Globus pallidus (tissue), 1 donor: Measurements from ENCODE around the gene PLPP4.

Experiments
- DNase-seq: peaks from one replicate; pipeline ENCODE4 v3.0.0-alpha.2; 2015; ENCODE audit warnings: low spot score

Gene PLPP4

DNA sequence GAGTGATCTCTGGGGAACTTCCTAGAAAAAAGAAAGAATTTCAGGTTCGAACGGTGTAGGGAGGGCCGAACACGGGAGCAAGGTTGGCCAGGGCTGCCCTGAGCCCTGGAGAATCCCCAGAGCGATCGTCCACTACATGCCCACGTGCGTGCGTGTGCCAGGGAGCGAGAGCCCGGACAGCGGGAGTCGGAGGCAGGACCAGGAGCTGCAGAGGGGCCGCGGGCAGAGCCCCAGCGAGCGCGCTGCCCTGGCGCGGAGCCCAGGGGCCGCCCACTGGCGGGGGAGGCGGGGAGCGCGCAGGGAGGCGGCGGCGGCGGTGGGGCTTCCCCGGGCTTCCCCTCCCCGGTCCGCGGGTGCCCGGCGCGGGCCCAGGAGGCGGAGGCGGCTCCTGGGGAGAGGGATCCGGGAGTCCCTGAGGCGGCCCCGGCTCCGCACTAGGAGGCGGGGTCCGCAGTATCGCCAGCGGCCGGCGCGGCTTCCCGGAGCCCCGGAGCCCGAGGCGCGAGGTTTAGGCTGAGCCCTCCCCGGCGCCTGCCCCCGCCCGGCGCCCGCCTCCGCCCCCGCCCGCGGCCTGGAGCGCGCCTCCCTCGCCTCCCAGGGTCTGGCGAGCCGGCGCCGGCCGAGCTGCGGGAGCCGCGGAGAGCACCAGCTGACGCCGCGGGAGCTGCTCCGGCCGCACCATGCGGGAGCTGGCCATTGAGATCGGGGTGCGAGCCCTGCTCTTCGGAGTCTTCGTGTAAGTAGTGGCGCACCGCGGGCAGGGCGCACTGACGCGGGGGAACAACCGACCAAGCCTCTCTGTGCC lies at the start of gene PLPP4:
TSS of gene PLPP4 (plus strand) at position 602 of the 805 bp plus-strand sequence. CDS start at position 681, 79 bp downstream.
- peak; percentile 46 for DNase-seq

DNA sequence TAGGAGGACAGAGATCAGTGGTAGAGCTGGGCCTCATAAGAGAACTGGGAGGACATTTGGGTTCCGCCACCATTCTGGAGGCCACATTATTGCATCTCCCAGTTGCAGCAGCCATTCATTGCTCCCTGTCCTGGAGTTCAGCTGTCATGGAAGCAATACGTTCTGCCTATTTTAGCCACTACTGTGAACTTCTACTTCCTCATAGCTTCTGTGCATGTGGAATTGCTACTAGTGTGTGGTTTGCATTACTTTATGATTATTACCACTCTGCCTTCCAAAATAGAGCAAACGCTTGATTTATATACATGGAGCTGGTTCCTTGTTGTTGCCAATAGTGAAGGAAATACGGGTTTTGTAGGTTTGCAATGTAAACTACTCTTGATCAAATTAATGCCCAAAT lies 47.2 kb upstream of the PLPP4 start:
- no peak for DNase-seq

DNA sequence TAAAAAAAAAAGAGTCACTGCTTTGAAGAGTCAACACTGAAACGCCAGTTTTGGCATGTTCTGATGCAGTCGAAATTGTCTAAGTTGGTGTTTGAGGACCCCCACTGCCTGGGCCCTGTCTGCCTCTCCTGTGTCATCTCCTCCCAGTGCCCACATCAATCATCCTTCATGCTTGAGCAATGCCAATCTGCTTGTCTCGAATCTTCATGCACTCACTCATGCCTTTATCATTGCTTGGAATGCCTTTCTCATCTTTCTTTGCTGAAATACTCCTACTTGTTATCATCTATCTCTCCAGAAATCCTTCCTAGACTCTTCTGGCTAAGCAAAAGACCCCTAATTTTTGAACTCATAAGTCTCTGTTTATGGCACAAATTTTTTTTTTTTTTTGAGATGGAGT lies 42.1 kb upstream of the PLPP4 start:
- DNase-seq: no peak

DNA sequence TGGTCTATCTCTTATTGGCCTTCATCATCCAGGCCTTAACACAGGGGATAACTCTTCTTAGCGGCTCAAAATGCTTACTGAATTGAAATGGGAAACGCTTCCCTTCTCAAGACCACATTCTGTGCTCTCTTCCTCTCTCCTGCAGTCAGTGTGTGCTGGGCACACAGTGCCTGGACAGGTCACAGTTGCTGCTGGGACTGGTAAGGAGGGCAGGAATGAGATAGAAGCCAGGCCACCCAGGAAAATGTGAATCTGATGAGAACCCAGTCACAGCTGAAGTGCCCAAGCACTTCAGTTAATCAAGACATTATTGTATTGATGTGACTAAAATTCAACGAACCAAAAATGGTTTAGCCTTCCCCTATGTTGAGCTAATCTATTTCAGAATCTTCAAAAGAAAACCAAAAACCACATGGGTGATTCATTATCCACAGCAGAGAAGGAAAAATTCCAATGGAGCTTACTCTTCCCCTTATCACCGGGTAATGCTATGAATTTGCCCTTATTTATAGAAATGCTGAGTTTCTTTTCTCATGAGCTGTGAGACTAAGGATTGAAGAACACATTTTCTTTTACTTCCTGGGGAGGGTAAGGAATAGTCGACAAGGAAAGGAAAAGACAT lies 41.2 kb upstream of the PLPP4 start:
- no peak for DNase-seq

GRCh38 chr10:120420421-120420820 lies 36.6 kb upstream of the PLPP4 start:
- DNase-seq: no peak

GRCh38 chr10:120421250-120421649 lies 35.8 kb upstream of the PLPP4 start:
- no peak for DNase-seq

GRCh38 chr10:120422457-120422856 lies 34.6 kb upstream of the PLPP4 start:
- DNase-seq: no peak

GRCh38 chr10:120423431-120424197 lies 33.4 kb upstream of the PLPP4 start:
- peak; percentile 25 for DNase-seq

- DNase-seq: no peak
Measured at GRCh38 chr10:120424198-120424464, 32.9 kb upstream of the PLPP4 start.

GRCh38 chr10:120426306-120426705 lies 30.7 kb upstream of the PLPP4 start:
- no peak for DNase-seq

- DNase-seq: no peak
Measured at GRCh38 chr10:120428754-120429153, 28.3 kb upstream of the PLPP4 start.

DNA sequence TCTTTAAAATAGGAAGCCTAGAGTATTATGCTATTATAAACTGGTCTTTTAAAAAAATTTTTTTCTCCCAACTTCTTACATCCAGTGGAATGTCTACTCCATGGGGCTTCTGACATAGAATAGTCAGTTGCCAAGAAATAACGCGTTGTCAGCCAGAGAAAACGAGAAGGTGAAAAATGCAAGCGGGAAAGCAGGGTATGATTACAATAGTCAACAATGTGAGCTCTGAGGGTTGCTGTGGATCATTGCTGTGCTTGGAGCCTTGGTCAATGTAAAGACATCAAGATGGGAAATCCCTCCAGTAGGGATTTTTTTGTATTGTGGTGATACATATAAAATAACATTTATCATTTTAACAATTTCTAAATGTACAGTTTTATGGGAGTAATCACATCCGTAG lies 27.6 kb upstream of the PLPP4 start:
- no peak for DNase-seq

DNA sequence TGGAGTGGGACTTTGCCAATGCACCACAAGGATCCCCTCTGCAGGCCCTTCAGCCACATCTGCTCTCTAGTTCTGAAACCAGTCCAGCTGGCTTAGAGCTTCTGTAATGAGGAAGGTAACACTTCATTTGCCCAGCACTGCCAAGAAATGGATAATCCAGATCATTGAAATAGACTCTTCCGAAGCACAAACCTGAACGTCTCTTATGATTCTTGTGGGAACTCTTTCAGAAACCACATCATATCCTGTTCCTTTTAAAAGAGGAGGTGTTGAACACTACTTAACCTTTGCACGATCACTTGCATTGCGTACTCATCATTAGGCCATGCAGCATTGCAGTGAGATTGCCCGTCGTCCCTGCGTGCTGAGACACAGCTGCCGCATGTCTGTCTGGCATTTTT lies 25.8 kb upstream of the PLPP4 start:
- DNase-seq: no peak

DNA sequence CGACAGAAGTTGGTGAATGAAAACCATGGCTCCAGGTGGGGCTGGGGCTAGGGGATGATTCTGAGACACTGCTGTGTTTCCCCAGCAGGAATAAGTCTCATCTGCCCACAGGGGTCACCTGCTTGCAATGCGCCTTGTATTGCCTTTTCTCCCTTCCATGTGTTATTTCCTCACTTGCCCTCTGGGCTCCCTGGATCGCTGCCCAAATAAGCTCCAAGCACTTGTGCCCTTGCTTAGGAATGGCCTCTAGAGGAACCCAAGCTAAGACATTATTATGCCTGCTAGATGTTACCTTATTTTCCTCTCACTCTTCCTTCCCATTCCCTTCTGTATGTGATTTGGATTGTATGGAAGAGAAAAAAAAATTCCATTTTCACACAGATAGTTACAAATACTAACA lies 24.8 kb upstream of the PLPP4 start:
- no peak for DNase-seq

GRCh38 chr10:120433141-120433540 lies 23.9 kb upstream of the PLPP4 start:
- no peak for DNase-seq

DNA sequence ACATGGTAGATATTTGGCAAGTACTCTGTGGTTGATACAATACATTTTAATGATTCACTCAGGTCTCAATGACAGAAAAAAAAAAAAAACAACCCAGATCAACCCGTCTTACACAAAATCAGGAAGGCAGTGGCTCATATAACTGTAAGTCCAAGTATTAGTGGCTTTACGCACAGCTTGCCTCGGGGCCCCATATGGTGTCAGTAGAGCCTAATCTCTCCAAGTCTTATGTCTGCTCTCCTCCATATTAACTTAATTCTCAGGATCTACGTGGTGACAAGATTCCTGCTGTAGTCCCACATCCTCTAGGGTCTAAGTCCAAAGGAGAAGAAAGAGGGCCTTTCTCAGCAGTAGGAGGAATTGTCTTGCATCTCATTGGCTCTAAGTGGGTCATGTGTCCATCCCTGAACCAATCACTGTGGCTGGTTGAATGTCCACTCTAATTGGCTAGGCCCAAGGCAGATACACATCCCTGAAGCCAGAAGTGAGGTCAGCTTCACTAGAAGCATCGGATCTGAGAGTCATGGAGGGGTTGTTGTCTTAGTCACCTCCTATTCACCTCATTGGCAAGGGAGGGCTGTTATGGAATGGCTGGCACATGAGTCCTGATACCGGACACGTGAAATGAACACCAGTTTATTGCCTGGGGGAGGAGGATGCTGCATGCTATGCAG lies 20.5 kb upstream of the PLPP4 start:
- no peak for DNase-seq

- DNase-seq: no peak
Measured at GRCh38 chr10:120437541-120437940, 19.5 kb upstream of the PLPP4 start.

DNA sequence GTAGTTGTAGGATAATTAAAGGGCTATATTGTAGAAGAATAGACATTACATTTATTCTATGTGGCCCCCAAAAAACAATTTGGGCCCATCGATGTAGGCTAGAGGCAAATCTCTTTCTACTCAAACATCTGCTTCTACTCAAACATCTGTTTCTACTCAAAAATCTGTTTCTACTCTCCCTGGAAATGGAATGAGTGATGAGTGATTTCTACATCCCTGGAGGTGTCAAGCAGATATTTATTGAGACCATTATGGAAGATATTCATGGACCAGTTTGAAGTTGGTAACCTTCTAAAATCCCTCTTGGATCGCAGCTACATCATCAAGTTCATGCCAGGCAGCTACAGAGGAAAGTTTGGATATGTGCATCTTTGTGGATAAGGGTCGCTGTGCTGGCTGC lies 5.1 kb upstream of the PLPP4 start:
- DNase-seq: no peak

DNA sequence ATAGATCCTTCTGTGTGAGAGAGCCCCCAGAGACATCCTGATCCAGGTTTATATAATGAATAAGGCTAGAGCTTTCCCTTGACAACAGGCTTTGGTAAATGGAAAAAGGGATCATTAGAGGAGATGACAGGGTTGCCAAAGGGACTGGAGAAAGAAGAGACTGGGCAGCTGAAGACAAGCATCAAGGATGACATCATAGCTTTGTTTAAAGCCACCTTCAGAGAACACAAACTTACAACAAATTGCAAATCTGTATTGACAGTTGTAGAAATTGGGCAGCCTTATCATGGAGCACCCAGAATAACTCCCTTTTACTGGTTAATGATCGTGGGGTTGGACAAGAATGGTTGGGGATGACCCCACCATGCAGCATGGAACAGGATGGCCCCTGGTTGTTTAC lies 3.7 kb upstream of the PLPP4 start:
- no peak for DNase-seq

- no peak for DNase-seq
Measured at GRCh38 chr10:120453886-120454285, 3.1 kb upstream of the PLPP4 start.

- no peak for DNase-seq
Measured at GRCh38 chr10:120455004-120455403, 2.0 kb upstream of the PLPP4 start.

- no peak for DNase-seq
Measured at GRCh38 chr10:120455606-120456005, 1.4 kb upstream of the PLPP4 start.

- no peak for DNase-seq
Measured at GRCh38 chr10:120456143-120456625, 843 bp upstream of the PLPP4 start.
